GM19438 (cell line): ENCODE results near the gene PIGB.
A peak's percentile ranks its signal among the peaks of the same experiment; 100 is the strongest.
"Not testable (repeated sequence)": the region's sequence is repeated elsewhere in the genome, so short reads cannot be mapped to it uniquely, and the experiment has no call there.

Experiments
- ATAC-seq: cut with Tn5 transposase; IDR thresholded peaks from one replicate; pipeline ENCODE4 v1.9.1; 2021; ENCODE audit warnings: low read depth; ENCODE audit not compliant: unreplicated experiment

The PIGB gene

GRCh38 chr15:55366981-55367380 is 48.0 kb downstream of the PIGB start:
- no peak for ATAC-seq

- no peak for ATAC-seq
Observed at GRCh38 chr15:55372701-55373440, 53.8 kb downstream of the PIGB start.

- no peak for ATAC-seq
Observed at GRCh38 chr15:55379095-55379494, 60.1 kb downstream of the PIGB start.

- ATAC-seq = no peak
Observed at GRCh38 chr15:55381595-55381994, 62.6 kb downstream of the PIGB start.

- ATAC-seq = no peak
Observed at GRCh38 chr15:55383687-55384086, 64.7 kb downstream of the PIGB start.

- ATAC-seq = no peak
Observed at GRCh38 chr15:55387027-55387426, 68.0 kb downstream of the PIGB start.

- no peak for ATAC-seq
Observed at GRCh38 chr15:55389264-55389607, 70.2 kb downstream of the PIGB start.

- no peak for ATAC-seq
Observed at GRCh38 chr15:55394694-55395093, 75.7 kb downstream of the PIGB start.

GRCh38 chr15:55398243-55398642 is 79.2 kb downstream of the PIGB start:
- no peak for ATAC-seq

GRCh38 chr15:55400050-55400449 is 81.0 kb downstream of the PIGB start:
- ATAC-seq = not testable (repeated sequence)

- ATAC-seq = no peak
Observed at GRCh38 chr15:55401786-55402246, 82.8 kb downstream of the PIGB start.

GRCh38 chr15:55402707-55403106 is 83.7 kb downstream of the PIGB start:
- ATAC-seq = peak; percentile 41

- ATAC-seq = no peak
Observed at GRCh38 chr15:55403531-55403930, 84.5 kb downstream of the PIGB start.
